Sigmoid colon (tissue), 7 donors: Measurements from ENCODE around the gene GPX6. TPM values are rescaled to one million over a fixed set of nuclear protein-coding genes. Genes with fewer than 3 reads are reported as not detected.
"Not testable (repeated sequence)": the region's sequence is repeated elsewhere in the genome, so short reads cannot be mapped to it uniquely, and the experiment has no call there.

Source experiments
- DNase-seq: peaks from one replicate; pipeline ENCODE4 v3.0.0-alpha.2; 2019
- H3K27ac ChIP-seq, 4 donors: fragments of 200-600 bp; sonication (generic); one replicate each; pipeline ENCODE4 v1.5.1; 2016 to 2019; ENCODE audit warnings: mild to moderate bottlenecking in 1 of 4
- H3K27me3 ChIP-seq, 3 donors: fragments of 200-600 bp; sonication (generic); one replicate each; pipeline ENCODE4 v1.5.1; 2019; ENCODE audit warnings: mild to moderate bottlenecking in 1 of 3
- H3K36me3 ChIP-seq, 4 donors: fragments of 200-600 bp; sonication (generic); one replicate each; pipeline ENCODE4 v1.5.1; 2016 to 2019
- H3K4me1 ChIP-seq, 4 donors: fragments of 200-600 bp; sonication (generic); one replicate each; pipeline ENCODE4 v1.5.1; 2017 to 2019
- H3K4me3 ChIP-seq, 4 donors: fragments of 200-600 bp; sonication (generic); one replicate each; pipeline ENCODE4 v1.5.1; 2017 to 2019; ENCODE audit warnings: mild to moderate bottlenecking in 2 of 4, moderate library complexity in 1 of 4
- H3K9me3 ChIP-seq, 4 donors: fragments of 200-600 bp in 3 of 4; sonication (generic) in 3 of 4; one replicate each; pipeline versions ENCODE4 v1.5.1 to v1.6.1; 2013 to 2019
- CTCF ChIP-seq, 4 experiments: fragments of 450-650 bp in 3 of 4; fragments of 200-600 bp in 1 of 4; IDR thresholded peaks; one replicate each; pipeline ENCODE4 v1.5.1; 2016 to 2019; ENCODE audit warnings: antibody characterized with exemption in 4 of 4, mild to moderate bottlenecking in 3 of 4, moderate library complexity in 2 of 4
- EP300 ChIP-seq, 4 donors: sonication (generic); formaldehyde crosslinking; IDR thresholded peaks; one replicate each; pipeline ENCODE4 v1.6.1; 2017; ENCODE audit warnings: antibody characterized with exemption in 4 of 4
- POLR2A ChIP-seq, 2 donors: fragments of 450-650 bp; IDR thresholded peaks; one replicate each; pipeline ENCODE4 v1.6.1; 2016; ENCODE audit warnings: antibody characterized with exemption in 2 of 2, mild to moderate bottlenecking in 2 of 2, moderate library complexity in 2 of 2
- POLR2AphosphoS5 ChIP-seq, 4 donors: sonication (generic); formaldehyde crosslinking; IDR thresholded peaks; one replicate each; pipeline ENCODE4 v1.6.1; 2017; ENCODE audit warnings: antibody characterized with exemption in 4 of 4
- WGBS, 2 donors: extraction: QIAGEN DNeasy Blood & Tissue Kit; methylation state at CpG; one replicate each; pipeline ENCODE4 v1.1.7; 2013; 5-methylcytosine and 5-hydroxymethylcytosine counted together
- intact Hi-C: fragments of 100-400 bp; cut with DNase I; formaldehyde crosslinking; loops from one replicate; pipeline ENCODE4 v1.15.1; 2023
- polyA plus RNA-seq, 3 donors: library from polyadenylated mRNA; stranded (reverse); fragments of 200-250 nt; gene quantifications; one replicate each; pipeline ENCODE4 v1.2.3, GENCODE V29; 2013
- total RNA-seq, 4 donors: library from RNA; depleted of rRNA; stranded (reverse); fragments of >200 nt; gene quantifications; one replicate each; pipeline ENCODE4 v1.1.0, GENCODE V29; 2016
- donor health status: healthy with polysubstance abuse.
- donor health status: Bipolar disorder and iron deficiency.
- donor health status: healthy.

The GPX6 gene
- total and polyA plus RNA-seq, 7 donors: not detected

GRCh38 chr6:28506807-28507475 lies 8.7 kb downstream of the GPX6 start:
- Histone ChIP-seq H3K27me3 (no peaks in the 10 kb centered on the region), H3K36me3 (no peaks in the 10 kb centered on the region), H3K27ac (no peak overlapping the region), H3K4me1 (no peaks in the 10 kb centered on the region), H3K4me3 (no peak overlapping the region), H3K9me3 (no peaks in the 10 kb centered on the region)
- DNase-seq: no peak
- TF ChIP-seq POLR2A (IDR thresholded peaks at IDR 0.05): no peak
- no peak for TF ChIP-seq POLR2AphosphoS5 (IDR thresholded peaks at IDR 0.05)
- TF ChIP-seq CTCF (IDR thresholded peaks at IDR 0.05): no peak
- no peak for TF ChIP-seq EP300 (IDR thresholded peaks at IDR 0.05)
- intact Hi-C loops: no loop called here
- 57 to 59% methylated on average over 4 of the region's 4 CpGs for WGBS, 2 donors

- Histone ChIP-seq H3K9me3 (no peaks in the 10 kb centered on the region), H3K27me3 (no peaks in the 10 kb centered on the region), H3K27ac (no peak overlapping the region), H3K36me3 (no peaks in the 10 kb centered on the region), H3K4me1 (no peaks in the 10 kb centered on the region), H3K4me3 (no peak overlapping the region)
- no peak for DNase-seq
- intact Hi-C loops: no loop called here
- WGBS, 2 donors: 83 to 86% methylated on average over 1 of the region's 1 CpG
- no peak for TF ChIP-seq POLR2AphosphoS5 (IDR thresholded peaks at IDR 0.05)
These were observed 9.9 kb downstream of the GPX6 start for GRCh38 chr6:28505733-28506132.

- H3K27ac ChIP-seq, H3K4me1 ChIP-seq, DNase-seq, intact Hi-C loops, H3K36me3 ChIP-seq, H3K4me3 ChIP-seq, H3K27me3 ChIP-seq, H3K9me3 ChIP-seq: not testable (repeated sequence)
- WGBS, 2 donors: 49 to 67% methylated on average over 7 of the region's 7 CpGs
These were observed 12.8 kb downstream of the GPX6 start for GRCh38 chr6:28502709-28503305.

- DNase-seq, H3K9me3 ChIP-seq, H3K36me3 ChIP-seq, H3K4me3 ChIP-seq, H3K27ac ChIP-seq, H3K27me3 ChIP-seq, H3K4me1 ChIP-seq, intact Hi-C loops: not testable (repeated sequence)
- WGBS, 2 donors: 94% methylated on average over 35 of the region's 35 CpGs
These were observed 13.5 kb downstream of the GPX6 start for GRCh38 chr6:28502136-28502535.

GRCh38 chr6:28501259-28501658 lies 14.3 kb downstream of the GPX6 start:
- WGBS, 2 donors: 88 to 91% methylated on average over 6 of the region's 6 CpGs
- Histone ChIP-seq H3K4me3 (no peak overlapping the region), H3K4me1 (no peaks in the 10 kb centered on the region), H3K27me3 (no peaks in the 10 kb centered on the region), H3K36me3 (no peaks in the 10 kb centered on the region), H3K27ac (no peak overlapping the region), H3K9me3 (no peaks in the 10 kb centered on the region)
- intact Hi-C loops: no loop called here
- TF ChIP-seq EP300 (IDR thresholded peaks at IDR 0.05): no peak
- no peak for TF ChIP-seq POLR2AphosphoS5 (IDR thresholded peaks at IDR 0.05)
- no peak for TF ChIP-seq POLR2A (IDR thresholded peaks at IDR 0.05)
- TF ChIP-seq CTCF (IDR thresholded peaks at IDR 0.05): no peak
- DNase-seq: no peak

- no peaks in the 10 kb centered on the region for H3K4me1 ChIP-seq
- intact Hi-C loops: no loop called here
- H3K9me3 ChIP-seq: no peaks in the 10 kb centered on the region
- H3K4me3 ChIP-seq: no peak overlapping the region
- WGBS, 2 donors: 33 to 36% methylated on average over 3 of the region's 3 CpGs
- H3K27ac ChIP-seq: no peak overlapping the region
- no peaks in the 10 kb centered on the region for H3K36me3 ChIP-seq
- TF ChIP-seq CTCF (IDR thresholded peaks at IDR 0.05): no peak
- no peak for TF ChIP-seq POLR2AphosphoS5 (IDR thresholded peaks at IDR 0.05)
- no peak for TF ChIP-seq POLR2A (IDR thresholded peaks at IDR 0.05)
- no peak for TF ChIP-seq EP300 (IDR thresholded peaks at IDR 0.05)
- no peak for DNase-seq
- no peaks in the 10 kb centered on the region for H3K27me3 ChIP-seq
These were observed 17.7 kb downstream of the GPX6 start for GRCh38 chr6:28497893-28498292.
